ENCODE results near the gene OLFML2A. TPM values are rescaled to one million over a fixed set of nuclear protein-coding genes. Genes with fewer than 3 reads are reported as not detected.
A peak's percentile ranks its signal among the peaks of the same experiment; 100 is the strongest.

Gene OLFML2A
- total and polyA plus RNA-seq, 2 of the 13 experiments (the other 11 are each of a cell fraction or from before 2014, with no cell fraction given), result 0.01 to 0.02 TPM

GRCh38 chr9:124818431-124819281, 41.7 kb downstream of the OLFML2A start (continued):
- TF ChIP-seq, protein P1, sequence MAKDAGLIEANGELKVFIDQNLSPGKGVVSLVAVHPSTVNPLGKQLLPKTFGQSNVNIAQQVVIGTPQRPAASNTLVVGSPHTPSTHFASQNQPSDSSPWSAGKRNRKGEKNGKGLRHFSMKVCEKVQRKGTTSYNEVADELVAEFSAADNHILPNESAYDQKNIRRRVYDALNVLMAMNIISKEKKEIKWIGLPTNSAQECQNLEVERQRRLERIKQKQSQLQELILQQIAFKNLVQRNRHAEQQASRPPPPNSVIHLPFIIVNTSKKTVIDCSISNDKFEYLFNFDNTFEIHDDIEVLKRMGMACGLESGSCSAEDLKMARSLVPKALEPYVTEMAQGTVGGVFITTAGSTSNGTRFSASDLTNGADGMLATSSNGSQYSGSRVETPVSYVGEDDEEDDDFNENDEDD (CRISPR knock-in tag; IDR thresholded peaks at IDR 0.05; ENCODE audit: borderline replicate concordance), result 0 out of 2 replicates have a peak, but pooled peaks have one; percentile 12
- 0 out of 2 replicates have a peak, but pooled peaks have one; percentile 28 for TF ChIP-seq ZNF782 (CRISPR knock-in tag; IDR thresholded peaks at IDR 0.05; ENCODE audit: borderline replicate concordance)
- no peak for TF ChIP-seq ZNF224 (CRISPR knock-in tag; IDR thresholded peaks at IDR 0.05)
- 0 out of 2 replicates have a peak, but pooled peaks have one; percentile 57 for TF ChIP-seq ZSCAN31 (CRISPR knock-in tag; IDR thresholded peaks at IDR 0.05; ENCODE audit: low read depth)
- TF ChIP-seq FOXO1 (CRISPR knock-in tag; IDR thresholded peaks at IDR 0.05), result peak; percentile 46; the same call in 1 of the 2 replicates
- TF ChIP-seq ZNF768 (CRISPR knock-in tag; IDR thresholded peaks at IDR 0.05), result peak; percentile 49; the same call in 1 of the 2 replicates
- 0 out of 2 replicates have a peak, but pooled peaks have one; percentile 29 for TF ChIP-seq RAD21 (CRISPR knock-in tag; IDR thresholded peaks at IDR 0.05)
- TF ChIP-seq ZFY (CRISPR knock-in tag; IDR thresholded peaks at IDR 0.05), result peak; percentile 61
- no peak for TF ChIP-seq RFX3 (CRISPR knock-in tag; IDR thresholded peaks at IDR 0.05)
- peak; percentile 0; the same call in 1 of the 2 replicates for TF ChIP-seq KAT8 (CRISPR knock-in tag; IDR thresholded peaks at IDR 0.05)
- peak; percentile 33; the same call in 1 of the 2 replicates for TF ChIP-seq ONECUT2 (CRISPR knock-in tag; IDR thresholded peaks at IDR 0.05)
- no peak for TF ChIP-seq ZBTB1 (CRISPR knock-in tag; IDR thresholded peaks at IDR 0.05; ENCODE audit: borderline replicate concordance)
- TF ChIP-seq ZNF124 (CRISPR knock-in tag; IDR thresholded peaks at IDR 0.05), result no peak; the same call in 1 of the 2 replicates
- peak; percentile 39; the same call in 1 of the 2 replicates for TF ChIP-seq CREBL2 (CRISPR knock-in tag; IDR thresholded peaks at IDR 0.05; ENCODE audit: borderline replicate concordance)
- 0 out of 2 replicates have a peak, but pooled peaks have one; percentile 61 for TF ChIP-seq TSC22D2 (CRISPR knock-in tag; IDR thresholded peaks at IDR 0.05; ENCODE audit: borderline replicate concordance)
- TF ChIP-seq NRL (CRISPR knock-in tag; IDR thresholded peaks at IDR 0.05; ENCODE audit: borderline replicate concordance), result peak; percentile 60; the same call in 1 of the 2 replicates
- TF ChIP-seq CBFB (CRISPR knock-in tag; IDR thresholded peaks at IDR 0.05), result 0 out of 2 replicates have a peak, but pooled peaks have one; percentile 19
- no peak for TF ChIP-seq CEBPG (CRISPR knock-in tag; IDR thresholded peaks at IDR 0.05)
- TF ChIP-seq ERF (CRISPR knock-in tag; IDR thresholded peaks at IDR 0.05), result no peak
- peak; percentile 47 for TF ChIP-seq ATF3 (CRISPR knock-in tag; IDR thresholded peaks at IDR 0.05)
- peak; percentile 18; the same call in 1 of the 2 replicates for TF ChIP-seq ZNF331 (CRISPR knock-in tag; IDR thresholded peaks at IDR 0.05)
- no peak; the same call in 1 of the 2 replicates for TF ChIP-seq GABPB1 (CRISPR knock-in tag; IDR thresholded peaks at IDR 0.05)
- TF ChIP-seq RXRB (CRISPR knock-in tag; IDR thresholded peaks at IDR 0.05; ENCODE audit: borderline replicate concordance), result peak; percentile 19; the same call in 1 of the 2 replicates
- 0 out of 2 replicates have a peak, but pooled peaks have one; percentile 55 for TF ChIP-seq ZNF704 (CRISPR knock-in tag; IDR thresholded peaks at IDR 0.05; ENCODE audit: borderline replicate concordance)

Measured in HepG2 (cell line).